Fibroblast of lung (primary cell): ENCODE measurements around the gene CECR2. TPM values are rescaled to one million over a fixed set of nuclear protein-coding genes. Genes with fewer than 3 reads are reported as not detected.

Experiments
- DNase-seq, 2 donors: peaks; one replicate each; pipeline versions ENCODE4 v3.0.0 to v3.0.0-alpha.2; 2010; ENCODE audit warnings: low read depth in 2 of 2
- H2AFZ ChIP-seq: 2 replicates; pipeline ENCODE4 v1.5.1; 2012; ENCODE audit warnings: low read length, control low read depth, inconsistent platforms
- H3K27ac ChIP-seq: 2 replicates; pipeline ENCODE4 v1.5.1; 2011; ENCODE audit warnings: low read length, control low read depth; ENCODE audit not compliant: insufficient read depth
- H3K27me3 ChIP-seq: 2 replicates; pipeline ENCODE4 v1.5.1; 2011; ENCODE audit warnings: mild to moderate bottlenecking, low read length; ENCODE audit not compliant: control insufficient read depth, insufficient read depth
- H3K36me3 ChIP-seq: 2 replicates; pipeline ENCODE4 v1.5.1; 2011; ENCODE audit warnings: low read length; ENCODE audit not compliant: control insufficient read depth, insufficient read depth
- H3K4me1 ChIP-seq: 2 replicates; pipeline ENCODE4 v1.5.1; 2011; ENCODE audit warnings: low read length; ENCODE audit not compliant: control insufficient read depth, insufficient read depth; ENCODE audit errors: extremely low read depth
- H3K4me2 ChIP-seq: 2 replicates; pipeline ENCODE4 v1.5.1; 2011; ENCODE audit warnings: low read length, control low read depth; ENCODE audit not compliant: insufficient read depth; ENCODE audit errors: extremely low read depth
- H3K4me3 ChIP-seq, 4 experiments: fragments of 200-600 bp in 1 of 4; sonication (generic) in 1 of 4; replicated peaks in 1 of 4; 2 replicates each; pipeline ENCODE4 v1.5.1; 2011 to 2016; ENCODE audit warnings: low read length in 4 of 4, low read depth in 3 of 4, mild to moderate bottlenecking in 3 of 4, control low read depth in 2 of 4, inconsistent platforms in 1 of 4, mixed read lengths in 1 of 4; ENCODE audit not compliant: insufficient read depth in 1 of 4; ENCODE audit errors: control extremely low read depth in 1 of 4
- H3K79me2 ChIP-seq: 2 replicates; pipeline ENCODE4 v1.5.1; 2012; ENCODE audit warnings: mild to moderate bottlenecking, low read length, inconsistent platforms; ENCODE audit not compliant: control insufficient read depth, insufficient read depth
- H3K9ac ChIP-seq: 2 replicates; pipeline ENCODE4 v1.5.1; 2011; ENCODE audit warnings: mild to moderate bottlenecking, low read length, control low read depth; ENCODE audit not compliant: insufficient read depth
- H3K9me3 ChIP-seq: 2 replicates; pipeline ENCODE4 v1.5.1; 2012; ENCODE audit warnings: low read depth, low read length; ENCODE audit not compliant: control insufficient read depth, insufficient read depth
- H4K20me1 ChIP-seq: 2 replicates; pipeline ENCODE4 v1.5.1; 2011; ENCODE audit warnings: low read length; ENCODE audit not compliant: control insufficient read depth, insufficient read depth; ENCODE audit errors: extremely low read depth
- EZH2 ChIP-seq: IDR thresholded peaks from 2 replicates; pipeline ENCODE4 v1.5.1; 2012; ENCODE audit warnings: low read length, control low read depth, mild to moderate bottlenecking; ENCODE audit errors: missing control alignments
- polyA plus RNA-seq, 2 donors: library from polyadenylated mRNA; depleted of rRNA in 1 of 2; stranded (reverse) in 1 of 2; unstranded in 1 of 2; fragments of >200 nt; gene quantifications; 2 replicates each; pipeline ENCODE4 v1.2.1, GENCODE V29; 2011 to 2012; ENCODE audit warnings: missing spikeins in 1 of 2
- total RNA-seq: library from RNA; depleted of rRNA; stranded (reverse); fragments of >200 nt; gene quantifications from 2 replicates; pipeline ENCODE4 v1.2.1, GENCODE V29; 2014
- TF ChIP-seq, protein P1 (sequence below), 2 donors: IDR thresholded peaks in 1 of 2; conservative IDR thresholded peaks in 1 of 2; 1 replicate in 1 of 2; 2 replicates in 1 of 2; pipeline ENCODE4 v1.5.1; 2011 to 2012; ENCODE audit warnings: low read length in 2 of 2, control low read depth in 1 of 2, inconsistent platforms in 1 of 2, low read depth in 1 of 2, mild to moderate bottlenecking in 1 of 2

Gene CECR2
- total and polyA plus RNA-seq, 2 donors (not counting 1 experiment from before 2014, with no cell fraction given): under 0.01 to 0.09 TPM

DNA sequence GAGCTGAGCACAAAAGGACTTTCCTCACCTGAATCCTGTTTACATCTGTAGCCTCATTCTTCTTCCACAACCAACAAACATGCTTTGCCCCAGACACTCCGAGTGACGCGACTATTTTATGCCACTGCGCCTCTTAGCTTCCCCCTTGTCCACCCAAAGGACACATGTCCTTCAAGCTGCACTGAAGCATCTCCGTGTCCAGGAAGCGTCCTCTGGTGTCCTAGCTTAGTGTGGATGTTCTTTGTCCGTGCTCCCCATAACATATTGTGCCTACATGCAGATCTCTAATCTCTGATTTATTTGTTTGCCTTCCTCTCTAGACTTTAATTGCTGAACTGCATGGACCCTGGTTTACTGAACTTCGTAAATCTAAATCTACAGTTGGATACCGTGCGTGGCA lies 20.1 kb upstream of the CECR2 start:
- no peaks in the 10 kb centered on the region for H3K4me1 ChIP-seq
- H3K27me3 ChIP-seq: no peaks in the 10 kb centered on the region
- no peak overlapping the region for H3K4me2 ChIP-seq
- H2AFZ ChIP-seq: no peak overlapping the region
- no peaks in the 10 kb centered on the region for H3K9me3 ChIP-seq
- H3K36me3 ChIP-seq: no peaks in the 10 kb centered on the region
- H3K79me2 ChIP-seq: no peaks in the 10 kb centered on the region
- DNase-seq: no peak
- no peak for TF ChIP-seq EZH2
- TF ChIP-seq, protein P1, sequence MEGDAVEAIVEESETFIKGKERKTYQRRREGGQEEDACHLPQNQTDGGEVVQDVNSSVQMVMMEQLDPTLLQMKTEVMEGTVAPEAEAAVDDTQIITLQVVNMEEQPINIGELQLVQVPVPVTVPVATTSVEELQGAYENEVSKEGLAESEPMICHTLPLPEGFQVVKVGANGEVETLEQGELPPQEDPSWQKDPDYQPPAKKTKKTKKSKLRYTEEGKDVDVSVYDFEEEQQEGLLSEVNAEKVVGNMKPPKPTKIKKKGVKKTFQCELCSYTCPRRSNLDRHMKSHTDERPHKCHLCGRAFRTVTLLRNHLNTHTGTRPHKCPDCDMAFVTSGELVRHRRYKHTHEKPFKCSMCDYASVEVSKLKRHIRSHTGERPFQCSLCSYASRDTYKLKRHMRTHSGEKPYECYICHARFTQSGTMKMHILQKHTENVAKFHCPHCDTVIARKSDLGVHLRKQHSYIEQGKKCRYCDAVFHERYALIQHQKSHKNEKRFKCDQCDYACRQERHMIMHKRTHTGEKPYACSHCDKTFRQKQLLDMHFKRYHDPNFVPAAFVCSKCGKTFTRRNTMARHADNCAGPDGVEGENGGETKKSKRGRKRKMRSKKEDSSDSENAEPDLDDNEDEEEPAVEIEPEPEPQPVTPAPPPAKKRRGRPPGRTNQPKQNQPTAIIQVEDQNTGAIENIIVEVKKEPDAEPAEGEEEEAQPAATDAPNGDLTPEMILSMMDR (conservative IDR thresholded peaks at IDR 0.05 in 1 of 2, IDR thresholded peaks at IDR 0.05 in 1 of 2; ENCODE audit: low read depth in 1 of 2, low read length in 2 of 2): no peak
- H3K4me3 ChIP-seq: no peak overlapping the region
- no peaks in the 10 kb centered on the region for H4K20me1 ChIP-seq
- H3K27ac ChIP-seq: no peak overlapping the region
- no peak overlapping the region for H3K9ac ChIP-seq

DNA sequence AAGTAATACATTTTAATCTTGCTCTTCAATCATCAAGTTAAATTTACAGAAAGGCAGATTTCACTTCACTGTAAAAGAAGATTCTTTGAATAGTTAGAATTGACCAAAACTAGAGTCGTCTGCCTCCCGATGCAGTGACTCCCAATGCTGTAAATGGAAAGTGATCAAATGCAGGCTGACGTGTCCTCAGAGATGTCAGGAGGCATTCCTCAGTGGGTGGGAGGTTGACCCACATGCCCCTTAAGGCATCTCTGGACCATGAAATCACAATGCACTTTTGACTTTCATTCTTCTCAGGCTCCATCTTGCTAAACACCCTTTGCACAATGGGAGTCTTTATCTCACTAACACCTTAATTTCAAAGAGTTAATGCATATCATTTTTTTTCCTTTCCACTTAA lies 19.0 kb upstream of the CECR2 start:
- Histone ChIP-seq H4K20me1 (no peaks in the 10 kb centered on the region), H3K4me2 (no peak overlapping the region), H2AFZ (no peak overlapping the region), H3K4me3 (no peak overlapping the region), H3K4me1 (no peaks in the 10 kb centered on the region), H3K27ac (no peak overlapping the region), H3K27me3 (no peaks in the 10 kb centered on the region), H3K9me3 (no peaks in the 10 kb centered on the region), H3K79me2 (no peaks in the 10 kb centered on the region), H3K9ac (no peak overlapping the region), H3K36me3 (no peaks in the 10 kb centered on the region)
- peak in 1 of 2 donors; percentile 35 for DNase-seq
- TF ChIP-seq, protein P1 (conservative IDR thresholded peaks at IDR 0.05 in 1 of 2, IDR thresholded peaks at IDR 0.05 in 1 of 2; ENCODE audit: low read depth in 1 of 2, low read length in 2 of 2): no peak
- no peak for TF ChIP-seq EZH2

DNA sequence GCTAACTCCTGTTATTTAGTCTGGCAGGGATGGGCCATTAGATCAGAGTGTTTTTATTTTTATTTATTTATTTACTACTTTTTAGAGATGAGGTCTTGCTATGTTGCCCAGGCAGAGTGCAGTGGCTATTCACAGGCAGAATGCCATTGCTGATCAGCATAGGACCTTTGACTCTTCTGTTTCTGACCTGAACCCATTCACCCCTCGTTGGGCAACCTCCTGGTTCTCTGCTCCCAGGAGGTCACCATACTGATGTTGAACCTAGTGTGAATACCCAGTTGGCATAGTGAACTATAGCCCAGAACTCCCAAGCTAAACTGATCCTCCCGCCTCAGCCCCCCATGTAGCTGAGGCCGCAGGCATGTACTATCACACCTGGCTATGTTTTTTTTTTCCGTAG lies 16.5 kb upstream of the CECR2 start:
- H3K4me1 ChIP-seq: no peaks in the 10 kb centered on the region
- H3K4me2 ChIP-seq: no peak overlapping the region
- TF ChIP-seq, protein P1 (conservative IDR thresholded peaks at IDR 0.05 in 1 of 2, IDR thresholded peaks at IDR 0.05 in 1 of 2; ENCODE audit: low read depth in 1 of 2, low read length in 2 of 2): no peak
- H2AFZ ChIP-seq: no peak overlapping the region
- no peak for DNase-seq
- H3K9ac ChIP-seq: no peak overlapping the region
- no peaks in the 10 kb centered on the region for H4K20me1 ChIP-seq
- no peaks in the 10 kb centered on the region for H3K9me3 ChIP-seq
- no peak overlapping the region for H3K27ac ChIP-seq
- no peak overlapping the region for H3K4me3 ChIP-seq
- H3K79me2 ChIP-seq: no peaks in the 10 kb centered on the region
- no peaks in the 10 kb centered on the region for H3K36me3 ChIP-seq
- no peaks in the 10 kb centered on the region for H3K27me3 ChIP-seq
